GM19467 (cell line): ENCODE results near the gene MRTFA.
A peak's percentile ranks its signal among the peaks of the same experiment; 100 is the strongest.

Source experiments
- ATAC-seq: cut with Tn5 transposase; IDR thresholded peaks from one replicate; pipeline ENCODE4 v1.9.1; 2021; ENCODE audit warnings: mild to moderate bottlenecking, moderate library complexity; ENCODE audit not compliant: unreplicated experiment

MRTFA gene

DNA sequence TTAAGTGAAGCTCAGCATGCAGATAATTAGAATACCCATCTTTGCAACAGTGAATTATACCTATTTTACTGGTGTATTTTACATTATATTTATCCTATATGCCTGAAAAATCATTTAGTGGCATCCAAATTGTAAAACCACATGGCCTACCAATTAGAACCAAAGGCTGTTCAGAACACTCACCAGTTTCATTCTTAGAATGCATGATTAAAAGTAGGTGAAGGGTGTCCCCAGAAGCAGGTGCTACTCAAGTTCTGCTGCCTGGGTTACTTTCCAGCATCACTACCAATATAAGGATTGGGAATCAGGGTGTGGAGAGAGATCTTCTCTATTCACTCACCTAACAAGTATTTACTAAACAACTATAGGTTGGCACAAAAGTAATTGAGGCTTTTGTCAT lies 162.8 kb downstream of the MRTFA start:
- no peak for ATAC-seq

GRCh38 chr22:40472579-40472978 lies 163.9 kb downstream of the MRTFA start:
- no peak for ATAC-seq

DNA sequence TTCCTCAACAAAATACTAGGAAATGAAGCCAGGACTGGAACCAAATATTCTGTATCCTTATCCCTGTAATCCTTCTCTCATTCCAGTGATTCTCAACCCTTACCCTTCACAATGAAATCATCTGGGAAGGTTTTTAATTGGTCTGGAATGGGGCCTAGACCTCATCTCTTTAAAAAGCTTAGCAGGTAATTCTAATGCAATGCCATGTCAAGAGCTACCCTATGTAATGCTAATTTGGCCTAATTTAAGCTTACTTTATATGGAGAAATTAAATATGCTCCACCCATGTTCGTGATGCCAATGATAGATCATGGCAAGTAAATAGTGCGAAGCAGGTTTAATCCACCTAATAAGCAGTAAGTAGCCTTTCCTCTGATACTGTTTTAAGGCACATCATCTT lies 164.5 kb downstream of the MRTFA start:
- no peak for ATAC-seq

- no peak for ATAC-seq
Observed at GRCh38 chr22:40469181-40469580, 167.3 kb downstream of the MRTFA start.

DNA sequence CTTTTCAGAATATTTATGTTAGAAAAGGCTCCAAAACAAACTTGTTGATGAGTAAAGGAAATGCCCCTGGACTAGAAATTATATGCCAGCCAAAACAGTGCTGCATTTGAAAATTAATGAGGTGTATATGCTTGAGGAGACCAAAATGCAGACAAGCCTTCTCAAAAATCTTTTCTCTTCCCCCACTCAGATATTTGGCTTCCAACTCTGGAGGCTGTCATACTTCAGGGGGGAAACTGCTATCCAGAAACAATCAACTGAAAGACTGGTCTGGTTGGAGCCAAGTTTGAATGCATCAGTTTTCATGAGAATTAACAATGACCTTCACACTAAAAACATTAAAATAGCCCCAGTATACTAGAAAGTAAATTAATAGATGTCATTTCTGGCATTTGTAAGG lies 167.9 kb downstream of the MRTFA start:
- ATAC-seq, result no peak

DNA sequence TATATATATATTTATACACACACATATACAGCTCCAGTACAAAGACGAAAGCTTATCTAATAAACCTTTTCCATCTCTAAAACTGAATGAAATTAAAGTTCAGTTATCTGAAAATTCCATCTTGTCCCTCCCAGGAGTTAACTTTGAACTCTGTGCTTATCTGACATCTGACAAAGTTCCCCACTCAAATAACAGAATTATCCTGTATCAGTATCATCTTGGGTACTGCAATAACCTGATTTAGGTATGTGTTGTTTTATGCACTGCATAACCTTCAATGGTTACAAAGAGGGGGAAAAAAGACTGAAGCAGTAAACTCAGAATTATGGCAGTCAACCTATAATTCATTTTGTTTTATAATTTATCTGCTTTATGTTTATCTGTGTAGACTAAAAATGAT lies 169.5 kb downstream of the MRTFA start:
- no peak for ATAC-seq

GRCh38 chr22:40463683-40464082 lies 172.8 kb downstream of the MRTFA start:
- no peak for ATAC-seq

GRCh38 chr22:40463017-40463631 lies 173.4 kb downstream of the MRTFA start:
- ATAC-seq, result no peak

DNA sequence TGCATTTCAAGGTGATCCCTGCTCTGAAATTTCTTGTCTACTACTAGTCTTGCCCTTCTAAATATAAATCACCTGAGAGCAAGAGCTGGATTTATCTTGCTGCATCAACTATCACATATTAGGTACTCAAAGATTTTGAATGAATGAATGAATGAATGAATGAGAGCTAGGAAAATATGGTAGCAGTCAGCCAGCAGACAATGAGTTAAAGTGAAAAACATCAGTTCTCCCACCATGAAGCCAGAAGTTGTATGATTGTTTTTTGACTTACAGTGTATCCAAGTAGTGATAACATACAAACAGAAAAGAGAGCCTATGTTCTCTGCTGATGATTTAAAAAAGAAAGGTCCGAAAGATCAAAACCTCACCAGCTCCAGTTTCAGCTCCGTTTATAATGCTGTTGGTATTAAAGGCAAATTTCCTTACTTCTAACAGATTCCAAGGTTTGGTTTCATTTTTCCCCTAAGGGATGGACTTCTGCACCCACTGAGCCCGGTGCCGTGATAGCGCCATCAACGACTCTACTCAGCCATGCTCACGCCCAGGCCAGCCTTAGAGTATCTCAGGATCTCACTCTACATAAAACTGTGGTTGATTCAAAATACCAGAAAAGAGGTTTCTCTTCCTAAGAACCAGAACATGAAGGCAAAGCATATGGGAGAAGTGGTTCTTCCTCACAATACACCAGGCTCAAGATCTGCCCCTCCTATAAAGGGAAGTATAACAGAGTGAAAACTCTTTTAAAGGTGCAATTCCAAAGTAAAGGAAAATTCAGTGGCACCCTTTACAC lies 174.1 kb downstream of the MRTFA start:
- ATAC-seq, result no peak

DNA sequence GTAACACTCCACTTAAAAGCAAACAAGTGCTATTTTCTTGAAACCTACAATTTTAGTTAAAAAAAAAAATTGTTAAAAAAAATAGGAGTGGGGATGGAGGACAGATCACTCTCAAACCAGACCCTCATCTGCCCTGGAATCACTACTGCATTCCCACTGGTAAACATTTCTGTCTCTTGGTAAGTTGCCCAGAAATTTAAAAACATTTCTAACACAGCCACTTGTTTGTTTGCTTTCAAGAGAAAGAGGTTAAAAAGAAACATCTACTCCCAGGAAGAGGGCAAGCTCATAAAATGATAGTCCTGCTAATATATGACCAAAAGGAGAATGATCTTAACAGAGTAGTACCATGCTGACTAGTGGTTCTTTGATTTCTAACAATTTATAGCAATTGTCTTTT lies 182.8 kb downstream of the MRTFA start:
- no peak for ATAC-seq

- no peak for ATAC-seq
Observed at GRCh38 chr22:40452730-40453487, 183.6 kb downstream of the MRTFA start.

DNA sequence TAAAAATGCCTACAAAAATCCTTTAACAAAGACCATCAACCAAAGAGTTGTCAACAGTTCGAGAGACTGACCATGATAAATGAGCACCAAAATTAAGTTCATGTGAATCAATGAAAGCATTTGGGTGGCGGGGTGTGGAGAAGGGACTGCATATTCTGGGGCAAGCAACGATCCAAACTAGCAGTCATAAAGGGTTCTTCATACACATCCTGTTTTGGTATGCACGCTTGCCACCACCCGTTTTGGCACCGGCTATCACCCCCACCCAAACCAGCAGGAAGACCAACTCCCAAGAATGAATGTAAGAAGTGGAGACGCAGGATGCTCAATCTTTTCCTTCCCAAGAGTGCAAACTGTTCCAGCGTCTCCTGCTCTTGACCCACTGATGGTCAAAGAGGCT lies 185.3 kb downstream of the MRTFA start:
- no peak for ATAC-seq

DNA sequence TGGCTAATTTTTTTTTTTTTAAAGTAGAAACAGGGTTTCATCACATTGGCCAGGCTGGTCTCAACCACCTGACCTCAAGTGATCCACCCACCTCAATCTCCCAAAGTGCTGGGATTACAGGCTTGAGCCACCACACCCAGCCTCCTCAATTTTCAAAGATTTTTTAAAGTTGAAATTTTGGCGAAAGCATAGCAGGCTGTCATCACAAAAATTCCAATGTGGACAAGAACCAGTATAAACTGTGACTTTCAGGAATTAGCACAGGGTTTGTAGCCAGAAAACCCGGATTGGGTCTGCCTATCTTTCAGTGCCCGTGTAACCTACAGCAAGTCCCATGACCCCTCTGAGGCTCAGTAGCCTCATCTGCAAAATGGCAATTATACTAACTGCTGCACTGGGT lies 185.9 kb downstream of the MRTFA start:
- no peak for ATAC-seq

GRCh38 chr22:40449676-40450035 lies 186.9 kb downstream of the MRTFA start:
- ATAC-seq, result no peak

GRCh38 chr22:40446203-40446602 lies 190.3 kb downstream of the MRTFA start:
- ATAC-seq, result no peak

- no peak for ATAC-seq
Observed at GRCh38 chr22:40444178-40444831, 192.2 kb downstream of the MRTFA start.

DNA sequence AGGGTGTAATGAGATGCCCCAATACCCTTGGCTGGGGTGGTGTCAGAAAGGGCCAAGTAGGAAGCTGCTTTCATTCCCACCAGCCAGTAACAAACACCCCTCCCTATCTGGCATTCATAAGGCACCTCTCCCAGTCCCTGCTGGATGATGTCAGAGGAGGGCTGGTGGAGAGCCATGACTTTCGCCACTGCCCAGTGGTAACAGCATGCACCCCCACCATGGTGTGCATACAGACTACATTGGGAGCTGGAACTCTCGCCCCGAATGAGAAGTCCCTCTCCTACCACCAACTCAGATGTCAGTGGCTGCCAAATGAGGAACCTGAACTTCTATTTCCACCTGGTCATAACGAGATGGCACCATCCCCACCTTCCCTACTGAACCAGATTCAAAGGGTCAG lies 192.8 kb downstream of the MRTFA start:
- no peak for ATAC-seq

DNA sequence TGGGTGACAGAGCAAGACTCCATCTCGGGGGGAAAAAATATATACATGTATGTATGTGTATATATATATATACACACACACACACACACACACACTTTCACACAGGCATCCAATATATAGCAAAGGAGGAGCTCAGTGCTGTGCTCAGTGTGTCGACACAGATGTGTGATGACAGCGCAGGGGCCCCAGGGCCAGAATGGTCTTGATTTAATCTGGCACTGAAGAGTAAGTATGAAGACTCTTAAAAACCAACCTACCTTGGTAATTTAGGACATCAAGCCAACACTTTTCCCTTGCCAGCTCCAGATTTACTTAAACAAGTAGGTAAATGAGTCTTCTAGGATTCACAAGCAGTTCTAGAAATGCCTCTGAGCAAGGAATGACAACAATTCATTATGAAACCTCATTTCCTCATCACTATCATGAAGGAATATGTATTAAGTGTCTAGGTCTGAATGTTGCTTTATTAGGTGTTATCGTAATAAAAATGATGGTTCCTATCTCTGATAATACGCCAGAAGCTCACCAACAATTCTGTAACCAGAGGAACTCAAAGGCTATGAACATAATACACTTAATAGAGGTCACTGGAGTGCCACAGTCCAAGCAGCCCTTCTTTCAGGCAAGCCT lies 194.6 kb downstream of the MRTFA start:
- no peak for ATAC-seq

GRCh38 chr22:40436505-40437431 lies 199.8 kb downstream of the MRTFA start:
- ATAC-seq, result peak; percentile 46

DNA sequence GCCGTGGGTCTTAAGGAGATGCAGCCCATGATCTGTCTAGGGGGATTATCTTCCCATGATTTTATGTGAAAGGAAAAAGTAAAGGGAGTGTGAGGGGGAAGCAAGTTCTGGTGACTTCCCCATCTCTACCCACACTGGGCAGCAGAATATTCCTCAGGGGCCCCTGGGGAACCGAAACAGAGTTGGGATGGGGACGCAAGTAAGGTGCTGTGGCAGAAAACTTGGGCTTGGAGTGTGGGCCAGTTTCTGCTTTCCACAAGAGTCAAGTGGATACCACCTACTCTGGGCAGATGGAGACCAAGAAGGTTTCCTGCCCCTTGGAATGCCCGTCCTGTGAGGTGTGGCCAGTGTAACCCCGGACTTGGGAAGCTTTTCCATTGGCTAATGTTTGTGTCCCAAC lies 201.8 kb downstream of the MRTFA start:
- no peak for ATAC-seq
